WTC11 (cell line): ENCODE data around the gene VAMP1. TPM values are rescaled to one million over a fixed set of nuclear protein-coding genes. Genes with fewer than 3 reads are reported as not detected.
A peak's percentile ranks its signal among the peaks of the same experiment; 100 is the strongest.

Experiments
- ATAC-seq: fragments of 200-7000 bp; cut with Tn5 transposase; 2 replicates; pipeline ENCODE4 v1.10.0; 2021; ENCODE audit warnings: mild to moderate bottlenecking, moderate library complexity
- CTCF ChIA-PET: fragments of 300-600 bp; sonication (Branson Sonifier 250); formaldehyde crosslinking; loops from one replicate; lab custom pipeline; 2021; ENCODE audit warnings: antibody characterized with exemption; lab: Charles Lee
- POLR2A ChIA-PET: fragments of 350-600 bp; sonication (Branson Sonifier 250); formaldehyde crosslinking; loops from one replicate; lab custom pipeline; 2021; ENCODE audit warnings: antibody characterized with exemption; lab: Charles Lee
- DNase-seq: peaks from one replicate; pipeline ENCODE4 v3.0.0; 2021; ENCODE audit warnings: low spot score
- H3K27ac Mint-ChIP-seq: 2 replicates; pipeline ENCODE4 v1.8.0; 2021; ENCODE audit warnings: mixed read lengths
- H3K27me3 Mint-ChIP-seq: 2 replicates; pipeline ENCODE4 v1.8.0; 2021; ENCODE audit warnings: low read depth, mild to moderate bottlenecking, moderate library complexity, mixed read lengths
- H3K36me3 Mint-ChIP-seq: 2 replicates; pipeline ENCODE4 v1.8.0; 2021; ENCODE audit warnings: mixed read lengths
- H3K4me1 Mint-ChIP-seq: 2 replicates; pipeline ENCODE4 v1.8.0; 2022; ENCODE audit warnings: mixed read lengths
- H3K4me3 Mint-ChIP-seq: 2 replicates; pipeline ENCODE4 v1.8.0; 2021; ENCODE audit warnings: mild to moderate bottlenecking, moderate library complexity, mixed read lengths
- H3K9me3 Mint-ChIP-seq: 2 replicates; pipeline ENCODE4 v1.8.0; 2021; ENCODE audit warnings: mixed read lengths
- ARID4B ChIP-seq: sonication (generic); formaldehyde crosslinking; IDR thresholded peaks from 2 replicates; pipeline ENCODE4 v1.8.0; 2023; ENCODE audit warnings: missing genetic modification reagents, mild to moderate bottlenecking, borderline replicate concordance
- ATF6 ChIP-seq: sonication (generic); formaldehyde crosslinking; IDR thresholded peaks from 2 replicates; pipeline ENCODE4 v1.8.1; 2023; ENCODE audit warnings: mild to moderate bottlenecking, missing genetic modification reagents
- CTCF ChIP-seq: fragments of 200-600 bp; IDR thresholded peaks from 2 replicates; pipeline ENCODE4 v1.8.0; 2022; ENCODE audit warnings: antibody characterized with exemption
- E2F5 ChIP-seq: sonication (generic); formaldehyde crosslinking; IDR thresholded peaks from 2 replicates; pipeline ENCODE4 v1.8.1; 2022; ENCODE audit warnings: mild to moderate bottlenecking, moderate library complexity, missing genetic modification reagents
- ELF4 ChIP-seq: sonication (generic); formaldehyde crosslinking; IDR thresholded peaks from 2 replicates; pipeline ENCODE4 v1.8.1; 2022; ENCODE audit warnings: low read depth, mild to moderate bottlenecking, moderate library complexity, missing genetic modification reagents
- IRF2 ChIP-seq: sonication (generic); formaldehyde crosslinking; IDR thresholded peaks from 2 replicates; pipeline ENCODE4 v1.8.0; 2022; ENCODE audit warnings: low read depth, missing genetic modification reagents, borderline replicate concordance
- MAX ChIP-seq: sonication (generic); formaldehyde crosslinking; IDR thresholded peaks from 2 replicates; pipeline ENCODE4 v1.8.0; 2022; ENCODE audit warnings: mild to moderate bottlenecking, missing genetic modification reagents
- NR3C1 ChIP-seq: sonication (generic); formaldehyde crosslinking; conservative IDR thresholded peaks from 2 replicates; pipeline ENCODE4 v1.8.1; 2023; ENCODE audit warnings: low read depth, mild to moderate bottlenecking, missing genetic modification reagents
- SMAD4 ChIP-seq: sonication (generic); formaldehyde crosslinking; IDR thresholded peaks from 2 replicates; pipeline ENCODE4 v1.8.0; 2022; ENCODE audit warnings: mild to moderate bottlenecking, missing genetic modification reagents
- TEAD1 ChIP-seq: sonication (generic); formaldehyde crosslinking; IDR thresholded peaks from 2 replicates; pipeline ENCODE4 v1.8.0; 2022; ENCODE audit warnings: mild to moderate bottlenecking, missing genetic modification reagents
- TEAD4 ChIP-seq: sonication (generic); formaldehyde crosslinking; IDR thresholded peaks from 2 replicates; pipeline ENCODE4 v1.8.0; 2022; ENCODE audit warnings: mild to moderate bottlenecking, missing genetic modification reagents
- USF2 ChIP-seq: sonication (generic); formaldehyde crosslinking; IDR thresholded peaks from 2 replicates; pipeline ENCODE4 v1.8.1; 2023; ENCODE audit warnings: mild to moderate bottlenecking, missing genetic modification reagents, moderate library complexity
- ZNF512 ChIP-seq: sonication (generic); formaldehyde crosslinking; IDR thresholded peaks from 2 replicates; pipeline ENCODE4 v1.8.1; 2022; ENCODE audit warnings: missing genetic modification reagents, borderline replicate concordance
- ZNF671 ChIP-seq: fragments of 250-450 bp; sonication (Bioruptor Pico); IDR thresholded peaks from 2 replicates; pipeline ENCODE4 v1.8.0; 2021; ENCODE audit warnings: mild to moderate bottlenecking
- total RNA-seq: library from RNA; stranded (reverse); gene quantifications from 3 replicates; pipeline ENCODE4 v1.2.3, GENCODE V29; 2021

The VAMP1 gene
- total RNA-seq, 1 experiment from 2014 or later = 14.3 TPM

- ATAC-seq (no peak), DNase-seq (no peak)
- peaks cover 8% of the 10 kb centered on the region for H3K4me1 Mint-ChIP-seq
- CTCF ChIA-PET = interaction anchor here (1.0 to 7.1 kb wide), 8 partner anchors 9 to 113 kb away, joined by 3 to 77 read pairs (median 13); partner anchors contain the start of genes TAPBPL and VAMP1
- POLR2A ChIA-PET = interaction anchor here (0.8 kb wide), 1 partner anchor 41 kb away, joined by 3 read pairs; no protein-coding TSS in a partner anchor
- H3K4me3 Mint-ChIP-seq = no peak overlapping the region
- no peaks in the 10 kb centered on the region for H3K9me3 Mint-ChIP-seq
- H3K27me3 Mint-ChIP-seq = no peaks in the 10 kb centered on the region; the same call in none of the 2 replicates
- no peak for TF ChIP-seq ELF4 (CRISPR knock-in tag)
- TF ChIP-seq TEAD4 (CRISPR knock-in tag) = no peak
- no peak for TF ChIP-seq SMAD4
- TF ChIP-seq ZNF671 (CRISPR knock-in tag) = no peak
- no peak for TF ChIP-seq NR3C1 (CRISPR knock-in tag)
- TF ChIP-seq IRF2 (CRISPR knock-in tag) = no peak
- H3K27ac Mint-ChIP-seq = no peak overlapping the region
- H3K36me3 Mint-ChIP-seq = no peaks in the 10 kb centered on the region
These were observed 45.6 kb downstream of the VAMP1 start for GRCh38 chr12:6424866-6425265.

GRCh38 chr12:6424008-6424347 lies 46.5 kb downstream of the VAMP1 start:
- no peaks in the 10 kb centered on the region; the same call in none of the 2 replicates for H3K27me3 Mint-ChIP-seq
- H3K36me3 Mint-ChIP-seq = no peaks in the 10 kb centered on the region
- no peak for TF ChIP-seq USF2 (CRISPR knock-in tag)
- no peaks in the 10 kb centered on the region for H3K9me3 Mint-ChIP-seq
- DNase-seq (no peak), ATAC-seq (no peak)
- H3K27ac Mint-ChIP-seq = no peak overlapping the region
- CTCF ChIA-PET = interaction anchor here (0.6 to 7.1 kb wide), 20 partner anchors 10 to 130 kb away, joined by 3 to 77 read pairs (median 4); partner anchors contain the start of genes CD27, GAPDH, TAPBPL and VAMP1
- peaks cover 8% of the 10 kb centered on the region for H3K4me1 Mint-ChIP-seq
- POLR2A ChIA-PET = interaction anchor here (1.0 kb wide), 2 partner anchors 46 to 109 kb away, joined by 3 to 4 read pairs; partner anchors contain the start of gene VAMP1
- H3K4me3 Mint-ChIP-seq = no peak overlapping the region

- ChIA-PET CTCF (interaction anchor here (0.6 to 7.1 kb wide), 20 partner anchors 11 to 131 kb away, joined by 3 to 77 read pairs (median 4); partner anchors contain the start of genes CD27, GAPDH, TAPBPL and VAMP1), POLR2A (interaction anchor here (0.6 to 1.0 kb wide), 3 partner anchors 47 to 109 kb away, joined by 3 to 4 read pairs (median 3); partner anchors contain the start of gene VAMP1)
- ATAC-seq = peak; percentile 96
- no peaks in the 10 kb centered on the region; the same call in none of the 2 replicates for H3K27me3 Mint-ChIP-seq
- H3K36me3 Mint-ChIP-seq = no peaks in the 10 kb centered on the region
- peaks cover 8% of the 10 kb centered on the region for H3K4me1 Mint-ChIP-seq
- no peak overlapping the region for H3K4me3 Mint-ChIP-seq
- no peaks in the 10 kb centered on the region for H3K9me3 Mint-ChIP-seq
- H3K27ac Mint-ChIP-seq = no peak overlapping the region
- DNase-seq = peak; percentile 77
- peak; percentile 97 for TF ChIP-seq MAX (CRISPR knock-in tag)
- TF ChIP-seq ATF6 = no peak
- TF ChIP-seq USF2 (CRISPR knock-in tag) = peak; percentile 80
- TF ChIP-seq ARID4B (CRISPR knock-in tag) = 0 out of 2 replicates have a peak, but pooled peaks have one; percentile 55
- no peak for TF ChIP-seq E2F5
- TF ChIP-seq CTCF = peak; percentile 83; the same call in 1 of the 2 replicates
- TF ChIP-seq ZNF512 (CRISPR knock-in tag) = no peak
- no peak for TF ChIP-seq TEAD4 (CRISPR knock-in tag)
- peak; percentile 37; the same call in 1 of the 2 replicates for TF ChIP-seq TEAD1
These were observed 47.0 kb downstream of the VAMP1 start for GRCh38 chr12:6423267-6424007.
